Tibial artery (tissue), 4 donors: ENCODE results near the gene ALDH1A1.

Experiments
- DNase-seq, 2 donors: peaks; one replicate each; pipeline ENCODE4 v3.0.0-alpha.2; 2019
- H3K27ac ChIP-seq, 2 donors: fragments of 200-600 bp; sonication (generic) in 1 of 2; 1 replicate in 1 of 2; 2 replicates in 1 of 2; pipeline ENCODE4 v1.5.1; 2018 to 2019; ENCODE audit warnings: mild to moderate bottlenecking in 1 of 2
- H3K27me3 ChIP-seq, 2 donors: fragments of 200-600 bp; sonication (generic) in 1 of 2; one replicate each; pipeline versions ENCODE4 v1.5.1 to v1.6.0; 2016 to 2019
- H3K36me3 ChIP-seq, 3 donors: fragments of 200-600 bp; sonication (generic) in 2 of 3; one replicate each; pipeline ENCODE4 v1.5.1; 2016 to 2019; ENCODE audit warnings: mild to moderate bottlenecking in 2 of 3
- H3K4me1 ChIP-seq, 4 donors: fragments of 200-600 bp; sonication (generic) in 2 of 4; 1 replicate in 3 of 4; 2 replicates in 1 of 4; pipeline ENCODE4 v1.5.1; 2016 to 2019
- H3K4me3 ChIP-seq, 2 donors: fragments of 200-600 bp; sonication (generic) in 1 of 2; 1 replicate in 1 of 2; 2 replicates in 1 of 2; pipeline ENCODE4 v1.5.1; 2018 to 2019; ENCODE audit warnings: mild to moderate bottlenecking in 2 of 2
- H3K9me3 ChIP-seq, 3 donors: fragments of 200-600 bp; sonication (generic) in 1 of 3; one replicate each; pipeline ENCODE4 v1.5.1; 2016 to 2019
- CTCF ChIP-seq, 2 experiments: fragments of 200-600 bp in 1 of 2; fragments of 450-650 bp in 1 of 2; IDR thresholded peaks; one replicate each; pipeline ENCODE4 v1.5.1; 2017 to 2019; ENCODE audit warnings: antibody characterized with exemption in 2 of 2, mild to moderate bottlenecking in 1 of 2, moderate library complexity in 1 of 2
- intact Hi-C: fragments of 100-400 bp; cut with DNase I; formaldehyde crosslinking; loops from one replicate; pipeline ENCODE4 v1.15.0; 2023; ENCODE audit warnings: low total_unique reads

ALDH1A1 gene

GRCh38 chr9:72996114-72996513, 43.3 kb upstream of the ALDH1A1 start:
- Histone ChIP-seq H3K27ac (no peak overlapping the region), H3K4me1 (peaks cover 0 to 7% (median 0%) of the 10 kb centered on the region in 4 donors), H3K36me3 (no peaks in the 10 kb centered on the region), H3K9me3 (no peaks in the 10 kb centered on the region), H3K4me3 (no peak overlapping the region), H3K27me3 (no peaks in the 10 kb centered on the region)
- intact Hi-C loops, result no loop called here
- no peak for DNase-seq
- TF ChIP-seq CTCF (IDR thresholded peaks at IDR 0.05), result no peak

- DNase-seq, result no peak
- Histone ChIP-seq H3K4me3 (no peak overlapping the region), H3K36me3 (no peaks in the 10 kb centered on the region), H3K27me3 (no peaks in the 10 kb centered on the region), H3K27ac (no peak overlapping the region), H3K9me3 (no peaks in the 10 kb centered on the region), H3K4me1 (peaks cover 0 to 7% (median 0%) of the 10 kb centered on the region in 4 donors)
- no peak for TF ChIP-seq CTCF (IDR thresholded peaks at IDR 0.05)
- intact Hi-C loops, result no loop called here
These were observed 42.5 kb upstream of the ALDH1A1 start for GRCh38 chr9:72995131-72996024.

- Histone ChIP-seq H3K4me3 (no peak overlapping the region), H3K36me3 (no peaks in the 10 kb centered on the region)
- TF ChIP-seq CTCF (IDR thresholded peaks at IDR 0.05), result no peak
These were observed 38.9 kb upstream of the ALDH1A1 start for GRCh38 chr9:72991772-72992171.

GRCh38 chr9:72990397-72991182, 37.7 kb upstream of the ALDH1A1 start:
- DNase-seq, result no peak
- intact Hi-C loops, result no loop called here
- Histone ChIP-seq H3K4me1 (no peaks in the 10 kb centered on the region), H3K9me3 (no peaks in the 10 kb centered on the region), H3K36me3 (no peaks in the 10 kb centered on the region), H3K27ac (no peak overlapping the region), H3K27me3 (no peaks in the 10 kb centered on the region), H3K4me3 (no peak overlapping the region)
- TF ChIP-seq CTCF (IDR thresholded peaks at IDR 0.05), result no peak

More at GRCh38 chr9:72991772-72992171, 38.9 kb upstream of the ALDH1A1 start:
- no peaks in the 10 kb centered on the region for H3K27me3 ChIP-seq
- intact Hi-C loops, result no loop called here
- no peaks in the 10 kb centered on the region for H3K9me3 ChIP-seq
- H3K27ac ChIP-seq, result no peak overlapping the region
- H3K4me1 ChIP-seq, result no peaks in the 10 kb centered on the region
- DNase-seq, result no peak

GRCh38 chr9:72986522-72987116, 33.8 kb upstream of the ALDH1A1 start:
- no peaks in the 10 kb centered on the region for H3K36me3 ChIP-seq
- H3K27me3 ChIP-seq, result no peaks in the 10 kb centered on the region
- no peak for DNase-seq
- intact Hi-C loops, result no loop called here
- no peaks in the 10 kb centered on the region for H3K9me3 ChIP-seq
- TF ChIP-seq CTCF (IDR thresholded peaks at IDR 0.05), result no peak
- peaks cover 0 to 18% (median 8%) of the 10 kb centered on the region in 4 donors for H3K4me1 ChIP-seq
- no peak overlapping the region for H3K4me3 ChIP-seq
- no peak overlapping the region for H3K27ac ChIP-seq
